Esophagus muscularis mucosa (tissue), 3 donors: ENCODE results near the gene SFTPB.

Experiments
- CTCF ChIP-seq, 3 experiments: fragments of 200-600 bp in 2 of 3; fragments of 450-650 bp in 1 of 3; sonication (generic) in 2 of 3; IDR thresholded peaks; one replicate each; pipeline ENCODE4 v1.5.1; 2017 to 2019; ENCODE audit warnings: antibody characterized with exemption in 3 of 3, mild to moderate bottlenecking in 2 of 3, moderate library complexity in 1 of 3
- POLR2A ChIP-seq: fragments of 450-650 bp; IDR thresholded peaks from one replicate; pipeline ENCODE4 v1.6.1; 2017; ENCODE audit warnings: antibody characterized with exemption, moderate library complexity, mild to moderate bottlenecking, low read depth

- no peak for TF ChIP-seq CTCF (IDR thresholded peaks at IDR 0.05)
- TF ChIP-seq POLR2A: no peak
Observed at GRCh38 chr2:85695121-85695520, 27.1 kb upstream of the SFTPB start.
